PFSK-1 (cell line): ENCODE results near the gene KIF26B.

Experiments
- FOXP2 ChIP-seq: optimal IDR thresholded peaks from 2 replicates; pipeline ENCODE3; 2011; ENCODE audit warnings: borderline replicate concordance, control low read depth, inconsistent platforms; ENCODE audit not compliant: insufficient read depth; ENCODE audit errors: extremely low read length, extremely low read depth
- POLR2AphosphoS5 ChIP-seq: IDR thresholded peaks from 2 replicates; pipeline ENCODE4 v1.6.1; 2012; ENCODE audit warnings: low read depth, mild to moderate bottlenecking, control low read depth, low read length, moderate library complexity
- REST ChIP-seq, 2 experiments: IDR thresholded peaks; 2 replicates each; pipeline versions ENCODE4 v1.6.1 to v1.8.0; 2011 to 2012; ENCODE audit warnings: low read depth in 2 of 2, low read length in 2 of 2, control low read depth in 1 of 2, inconsistent platforms in 1 of 2, mild to moderate bottlenecking in 1 of 2, moderate library complexity in 1 of 2; ENCODE audit not compliant: insufficient read depth in 1 of 2
- SIN3A ChIP-seq: IDR thresholded peaks from 2 replicates; pipeline ENCODE4 v1.6.1; 2012; ENCODE audit warnings: mild to moderate bottlenecking, low read length, moderate library complexity, borderline replicate concordance; ENCODE audit not compliant: insufficient read depth
- TAF1 ChIP-seq: IDR thresholded peaks from 2 replicates; pipeline ENCODE4 v1.6.1; 2012; ENCODE audit warnings: low read length, control low read depth, borderline replicate concordance; ENCODE audit not compliant: insufficient read depth

GRCh38 chr1:245172026-245172425 lies 17.2 kb downstream of the KIF26B start:
- no peak for TF ChIP-seq SIN3A
- no peak for TF ChIP-seq REST (IDR thresholded peaks at IDR 0.05; ENCODE audit: insufficient read depth in 1 of 2, low read depth in 2 of 2, low read length in 2 of 2)
- no peak for TF ChIP-seq POLR2AphosphoS5
- TF ChIP-seq TAF1, result no peak
- no peak for TF ChIP-seq FOXP2
